Measurements from ENCODE around the gene DMD.
A peak's percentile ranks its signal among the peaks of the same experiment; 100 is the strongest.

Gene DMD

GRCh38 chrX:31237189-31237588 lies 1974.2 kb downstream of the DMD start:
- TF ChIP-seq CTCF (IDR thresholded peaks at IDR 0.05; ENCODE audit: borderline replicate concordance, control extremely low read depth, extremely low read depth, insufficient read depth, missing control alignments) = no peak
- no peak for DNase-seq (ENCODE audit: low spot score)
- in situ Hi-C loops (cut with MboI; ENCODE audit: low sequenced_read_pairs, unreplicated experiment) = no loop called here

GRCh38 chrX:31236231-31236630 lies 1975.1 kb downstream of the DMD start:
- no peak for DNase-seq (ENCODE audit: low spot score)
- TF ChIP-seq CTCF (IDR thresholded peaks at IDR 0.05; ENCODE audit: borderline replicate concordance, control extremely low read depth, extremely low read depth, insufficient read depth, missing control alignments) = no peak
- in situ Hi-C loops (cut with MboI; ENCODE audit: low sequenced_read_pairs, unreplicated experiment) = no loop called here

GRCh38 chrX:31233941-31234496 lies 1977.3 kb downstream of the DMD start:
- DNase-seq (ENCODE audit: low spot score) = no peak
- TF ChIP-seq CTCF (IDR thresholded peaks at IDR 0.05; ENCODE audit: borderline replicate concordance, control extremely low read depth, extremely low read depth, insufficient read depth, missing control alignments) = no peak
- in situ Hi-C loops (cut with MboI; ENCODE audit: low sequenced_read_pairs, unreplicated experiment) = no loop called here

- no peak for DNase-seq (ENCODE audit: low spot score)
- no peak for TF ChIP-seq CTCF (IDR thresholded peaks at IDR 0.05; ENCODE audit: borderline replicate concordance, control extremely low read depth, extremely low read depth, insufficient read depth, missing control alignments)
- in situ Hi-C loops (cut with MboI; ENCODE audit: low sequenced_read_pairs, unreplicated experiment) = no loop called here
Measured at GRCh38 chrX:31232506-31232905, 1978.8 kb downstream of the DMD start.

- no peak for TF ChIP-seq CTCF (IDR thresholded peaks at IDR 0.05; ENCODE audit: borderline replicate concordance, control extremely low read depth, extremely low read depth, insufficient read depth, missing control alignments)
- in situ Hi-C loops (cut with MboI; ENCODE audit: low sequenced_read_pairs, unreplicated experiment) = no loop called here
- DNase-seq (ENCODE audit: low spot score) = peak; percentile 45
Measured at GRCh38 chrX:31228909-31229308, 1982.4 kb downstream of the DMD start.

GRCh38 chrX:31228415-31228832 lies 1982.9 kb downstream of the DMD start:
- in situ Hi-C loops (cut with MboI; ENCODE audit: low sequenced_read_pairs, unreplicated experiment) = no loop called here
- no peak for TF ChIP-seq CTCF (IDR thresholded peaks at IDR 0.05; ENCODE audit: borderline replicate concordance, control extremely low read depth, extremely low read depth, insufficient read depth, missing control alignments)
- DNase-seq (ENCODE audit: low spot score) = no peak

Data from GM13976 (cell line).